ENCODE data around the gene GLRX5. TPM values are rescaled to one million over a fixed set of nuclear protein-coding genes. Genes with fewer than 3 reads are reported as not detected.
A peak's percentile ranks its signal among the peaks of the same experiment; 100 is the strongest.

GLRX5 gene
- 61.4 TPM for polyA plus RNA-seq (2013, experiment 1 of 2)
- 68.7 TPM for polyA plus RNA-seq (2013, experiment 2 of 2)

GRCh38 chr14:95534299-95535225 is at the start of gene GLRX5:
Gene GLRX5 (plus strand): TSS chr14:95535050. CDS start chr14:95535090, 40 bp downstream.
- peaks cover 23% of the 10 kb centered on the region for H3K36me3 ChIP-seq (ENCODE audit: control insufficient read depth, insufficient read depth, low read length)
- H3K4me1 ChIP-seq (ENCODE audit: control insufficient read depth, insufficient read depth, low read length, poor library complexity, severe bottlenecking), result peaks cover 33% of the 10 kb centered on the region
- H3K27ac ChIP-seq (ENCODE audit: low read depth, low read length, severe bottlenecking), result peak within 1 kb of the TSS; percentile 92
- peak within 1 kb of the TSS; percentile 79 for H3K4me3 ChIP-seq (ENCODE audit: extremely low read depth, insufficient read depth, low read length, poor library complexity, severe bottlenecking)
- no peaks in the 10 kb centered on the region for H3K9me3 ChIP-seq (ENCODE audit: control insufficient read depth, low read length)
- WGBS, 2 experiments (ENCODE audit: insufficient coverage in 2 of 2), result 0% methylated on average over 69 to 72 of the region's 97 CpGs

GRCh38 chr14:95485222-95485819 is 49.5 kb upstream of the GLRX5 start:
- H3K27ac ChIP-seq (ENCODE audit: low read depth, low read length, severe bottlenecking), result no peak overlapping the region
- peaks cover 63% of the 10 kb centered on the region for H3K4me1 ChIP-seq (ENCODE audit: control insufficient read depth, insufficient read depth, low read length, poor library complexity, severe bottlenecking)
- 27 to 38% methylated on average over 6 of the region's 7 CpGs for WGBS, 2 experiments (ENCODE audit: insufficient coverage in 2 of 2)
- H3K9me3 ChIP-seq (ENCODE audit: control insufficient read depth, low read length), result no peaks in the 10 kb centered on the region
- no peaks in the 10 kb centered on the region for H3K36me3 ChIP-seq (ENCODE audit: control insufficient read depth, insufficient read depth, low read length)
- no peak overlapping the region for H3K4me3 ChIP-seq (ENCODE audit: extremely low read depth, insufficient read depth, low read length, poor library complexity, severe bottlenecking)

GRCh38 chr14:95486875-95487668 is 47.8 kb upstream of the GLRX5 start:
- H3K9me3 ChIP-seq (ENCODE audit: control insufficient read depth, low read length), result no peaks in the 10 kb centered on the region
- H3K27ac ChIP-seq (ENCODE audit: low read depth, low read length, severe bottlenecking), result no peak overlapping the region
- WGBS, 2 experiments (ENCODE audit: insufficient coverage in 2 of 2), result 78 to 90% methylated on average over 11 to 12 of the region's 15 CpGs
- H3K4me3 ChIP-seq (ENCODE audit: extremely low read depth, insufficient read depth, low read length, poor library complexity, severe bottlenecking), result no peak overlapping the region
- H3K36me3 ChIP-seq (ENCODE audit: control insufficient read depth, insufficient read depth, low read length), result no peaks in the 10 kb centered on the region
- H3K4me1 ChIP-seq (ENCODE audit: control insufficient read depth, insufficient read depth, low read length, poor library complexity, severe bottlenecking), result peaks cover 46% of the 10 kb centered on the region

GRCh38 chr14:95487669-95488084 is 47.2 kb upstream of the GLRX5 start:
- H3K4me1 ChIP-seq (ENCODE audit: control insufficient read depth, insufficient read depth, low read length, poor library complexity, severe bottlenecking), result peaks cover 40% of the 10 kb centered on the region
- no peaks in the 10 kb centered on the region for H3K36me3 ChIP-seq (ENCODE audit: control insufficient read depth, insufficient read depth, low read length)
- H3K9me3 ChIP-seq (ENCODE audit: control insufficient read depth, low read length), result no peaks in the 10 kb centered on the region
- H3K27ac ChIP-seq (ENCODE audit: low read depth, low read length, severe bottlenecking), result no peak overlapping the region
- WGBS, 2 experiments (ENCODE audit: insufficient coverage in 2 of 2), result 73% methylated on average over 2 of the region's 3 CpGs; no CpG with 5 or more reads in 1 of the 2 experiments
- no peak overlapping the region for H3K4me3 ChIP-seq (ENCODE audit: extremely low read depth, insufficient read depth, low read length, poor library complexity, severe bottlenecking)

GRCh38 chr14:95488376-95489213 is 46.3 kb upstream of the GLRX5 start:
- WGBS, 2 experiments (ENCODE audit: insufficient coverage in 2 of 2), result 87 to 92% methylated on average over 5 to 6 of the region's 6 CpGs
- Histone ChIP-seq H3K9me3 (ENCODE audit: control insufficient read depth, low read length) (no peaks in the 10 kb centered on the region), H3K36me3 (ENCODE audit: control insufficient read depth, insufficient read depth, low read length) (no peaks in the 10 kb centered on the region)

GRCh38 chr14:95489214-95490137 is 45.4 kb upstream of the GLRX5 start:
- Histone ChIP-seq H3K4me3 (ENCODE audit: extremely low read depth, insufficient read depth, low read length, poor library complexity, severe bottlenecking) (no peak overlapping the region), H3K9me3 (ENCODE audit: control insufficient read depth, low read length) (no peaks in the 10 kb centered on the region), H3K4me1 (ENCODE audit: control insufficient read depth, insufficient read depth, low read length, poor library complexity, severe bottlenecking) (peaks cover 25% of the 10 kb centered on the region), H3K36me3 (ENCODE audit: control insufficient read depth, insufficient read depth, low read length) (no peaks in the 10 kb centered on the region), H3K27ac (ENCODE audit: low read depth, low read length, severe bottlenecking) (no peak overlapping the region)
- 93 to 94% methylated on average over 4 to 6 of the region's 9 CpGs for WGBS, 2 experiments (ENCODE audit: insufficient coverage in 2 of 2)

More at GRCh38 chr14:95488376-95489213, 46.3 kb upstream of the GLRX5 start:
- Histone ChIP-seq H3K4me3 (ENCODE audit: extremely low read depth, insufficient read depth, low read length, poor library complexity, severe bottlenecking) (no peak overlapping the region), H3K4me1 (ENCODE audit: control insufficient read depth, insufficient read depth, low read length, poor library complexity, severe bottlenecking) (peaks cover 33% of the 10 kb centered on the region), H3K27ac (ENCODE audit: low read depth, low read length, severe bottlenecking) (no peak overlapping the region)

- no peak overlapping the region for H3K4me3 ChIP-seq (ENCODE audit: extremely low read depth, insufficient read depth, low read length, poor library complexity, severe bottlenecking)
- H3K36me3 ChIP-seq (ENCODE audit: control insufficient read depth, insufficient read depth, low read length), result no peaks in the 10 kb centered on the region
- H3K9me3 ChIP-seq (ENCODE audit: control insufficient read depth, low read length), result no peaks in the 10 kb centered on the region
- 95% methylated on average over 5 of the region's 5 CpGs for WGBS, 2 experiments (ENCODE audit: insufficient coverage in 2 of 2)
- H3K27ac ChIP-seq (ENCODE audit: low read depth, low read length, severe bottlenecking), result no peak overlapping the region
- peaks cover 19% of the 10 kb centered on the region for H3K4me1 ChIP-seq (ENCODE audit: control insufficient read depth, insufficient read depth, low read length, poor library complexity, severe bottlenecking)
These were observed 44.7 kb upstream of the GLRX5 start for GRCh38 chr14:95490138-95490509.

GRCh38 chr14:95490727-95491451 is 44.0 kb upstream of the GLRX5 start:
- 96 to 97% methylated on average over 7 of the region's 10 CpGs for WGBS, 2 experiments (ENCODE audit: insufficient coverage in 2 of 2)
- H3K9me3 ChIP-seq (ENCODE audit: control insufficient read depth, low read length), result no peaks in the 10 kb centered on the region
- no peaks in the 10 kb centered on the region for H3K36me3 ChIP-seq (ENCODE audit: control insufficient read depth, insufficient read depth, low read length)
- H3K4me1 ChIP-seq (ENCODE audit: control insufficient read depth, insufficient read depth, low read length, poor library complexity, severe bottlenecking), result peaks cover 19% of the 10 kb centered on the region
- H3K4me3 ChIP-seq (ENCODE audit: extremely low read depth, insufficient read depth, low read length, poor library complexity, severe bottlenecking), result no peak overlapping the region
- no peak overlapping the region for H3K27ac ChIP-seq (ENCODE audit: low read depth, low read length, severe bottlenecking)
